Measurements from ENCODE around the gene MBNL1.

GRCh38 chr3:152480282-152480953 lies 211.7 kb downstream of the MBNL1 start:
- no peak for TF ChIP-seq CTCF (IDR thresholded peaks at IDR 0.05)
- TF ChIP-seq POLR2A (IDR thresholded peaks at IDR 0.05): no peak
- TF ChIP-seq POLR2AphosphoS5 (IDR thresholded peaks at IDR 0.05): no peak
- no peak for TF ChIP-seq EP300 (IDR thresholded peaks at IDR 0.05)

All from upper lobe of left lung (tissue), 4 donors.